ENCODE measurements around the gene MCF2L2.

GRCh38 chr3:183208260-183208659 lies 220.2 kb downstream of the MCF2L2 start:
- TF ChIP-seq, protein P1, sequence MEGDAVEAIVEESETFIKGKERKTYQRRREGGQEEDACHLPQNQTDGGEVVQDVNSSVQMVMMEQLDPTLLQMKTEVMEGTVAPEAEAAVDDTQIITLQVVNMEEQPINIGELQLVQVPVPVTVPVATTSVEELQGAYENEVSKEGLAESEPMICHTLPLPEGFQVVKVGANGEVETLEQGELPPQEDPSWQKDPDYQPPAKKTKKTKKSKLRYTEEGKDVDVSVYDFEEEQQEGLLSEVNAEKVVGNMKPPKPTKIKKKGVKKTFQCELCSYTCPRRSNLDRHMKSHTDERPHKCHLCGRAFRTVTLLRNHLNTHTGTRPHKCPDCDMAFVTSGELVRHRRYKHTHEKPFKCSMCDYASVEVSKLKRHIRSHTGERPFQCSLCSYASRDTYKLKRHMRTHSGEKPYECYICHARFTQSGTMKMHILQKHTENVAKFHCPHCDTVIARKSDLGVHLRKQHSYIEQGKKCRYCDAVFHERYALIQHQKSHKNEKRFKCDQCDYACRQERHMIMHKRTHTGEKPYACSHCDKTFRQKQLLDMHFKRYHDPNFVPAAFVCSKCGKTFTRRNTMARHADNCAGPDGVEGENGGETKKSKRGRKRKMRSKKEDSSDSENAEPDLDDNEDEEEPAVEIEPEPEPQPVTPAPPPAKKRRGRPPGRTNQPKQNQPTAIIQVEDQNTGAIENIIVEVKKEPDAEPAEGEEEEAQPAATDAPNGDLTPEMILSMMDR (IDR thresholded peaks at IDR 0.05), result no peak
- no peak for TF ChIP-seq POLR2A (IDR thresholded peaks at IDR 0.05)
